Stomach (tissue), 4 donors: ENCODE results near the gene COQ8B.

Experiments
- CTCF ChIP-seq, 7 experiments: fragments of 450-650 bp in 4 of 7; fragments of 200-600 bp in 3 of 7; sonication (generic) in 3 of 7; IDR thresholded peaks; one replicate each; pipeline ENCODE4 v1.5.1; 2016 to 2019; ENCODE audit warnings: antibody characterized with exemption in 7 of 7, control low read depth in 2 of 7, mild to moderate bottlenecking in 1 of 7
- EP300 ChIP-seq: sonication (generic); formaldehyde crosslinking; IDR thresholded peaks from one replicate; pipeline ENCODE4 v1.6.1; 2017; ENCODE audit warnings: antibody characterized with exemption
- POLR2A ChIP-seq, 4 donors: fragments of 450-650 bp; IDR thresholded peaks; one replicate each; pipeline ENCODE4 v1.6.1; 2016; ENCODE audit warnings: antibody characterized with exemption in 4 of 4, control low read depth in 2 of 4, mild to moderate bottlenecking in 1 of 4, moderate library complexity in 1 of 4
- POLR2AphosphoS5 ChIP-seq, 3 donors: sonication (generic); formaldehyde crosslinking; IDR thresholded peaks; one replicate each; pipeline ENCODE4 v1.6.1; 2016; ENCODE audit warnings: antibody characterized with exemption in 3 of 3

- TF ChIP-seq CTCF (IDR thresholded peaks at IDR 0.05) (no peak), POLR2A (IDR thresholded peaks at IDR 0.05) (no peak), EP300 (no peak), POLR2AphosphoS5 (IDR thresholded peaks at IDR 0.05) (no peak)
These were observed 11.4 kb downstream of the COQ8B start for GRCh38 chr19:40705362-40705651.
